ENCODE results near the gene ITPRIPL2. TPM values are rescaled to one million over a fixed set of nuclear protein-coding genes. Genes with fewer than 3 reads are reported as not detected.

Gene ITPRIPL2
- total and polyA plus RNA-seq, 2 of the 13 experiments (the other 11 are each of a cell fraction or from before 2014, with no cell fraction given) = 5.9 to 12.6 TPM

DNA sequence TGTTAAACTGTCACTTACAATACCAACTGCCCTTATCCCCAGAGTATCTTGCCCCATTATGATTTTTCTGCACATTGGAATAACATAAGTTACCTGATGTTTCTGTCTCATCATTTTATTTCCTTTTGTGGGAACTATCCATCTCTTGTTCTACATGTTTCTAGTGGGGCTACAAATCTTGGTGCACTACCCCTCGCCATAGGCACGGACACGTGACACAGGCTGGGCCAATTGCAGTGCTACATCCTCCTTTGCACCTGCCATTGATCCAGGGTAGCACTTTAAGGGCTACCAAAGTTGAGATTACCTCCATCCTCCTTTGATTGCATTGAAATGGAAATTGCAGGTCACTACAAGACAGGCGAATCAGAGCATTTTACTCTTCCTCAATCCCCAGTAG lies 40.1 kb downstream of the ITPRIPL2 start:
- CTCF ChIA-PET (ENCODE audit: low intra/inter-chr PET ratio, low total read pairs) = no interaction called here
- FAIRE-seq = no peak
- TF ChIP-seq MAFK (conservative IDR thresholded peaks at IDR 0.05 in 1 of 2, IDR thresholded peaks at IDR 0.05 in 1 of 2; ENCODE audit: low read length in 2 of 2) (no peak), ZMYM4 (CRISPR knock-in tag; IDR thresholded peaks at IDR 0.05) (peak; percentile 42; the same call in 1 of the 2 replicates), RBAK (CRISPR knock-in tag; IDR thresholded peaks at IDR 0.05) (no peak), EHMT2 (IDR thresholded peaks at IDR 0.05; ENCODE audit: borderline replicate concordance, low read depth, low read length) (peak; percentile 52; the same call in 1 of the 2 replicates), AGO1 (IDR thresholded peaks at IDR 0.05; ENCODE audit: low read depth, low read length, poor library complexity, severe bottlenecking) (no peak), CEBPB (IDR thresholded peaks at IDR 0.05; ENCODE audit: borderline replicate concordance, low read depth, low read length) (no peak), RAD21 (CRISPR knock-in tag; IDR thresholded peaks at IDR 0.05) (no peak), HHEX (CRISPR knock-in tag; IDR thresholded peaks at IDR 0.05) (no peak), ZSCAN22 (CRISPR knock-in tag; IDR thresholded peaks at IDR 0.05) (no peak), NFYC (CRISPR knock-in tag; IDR thresholded peaks at IDR 0.05) (peak; percentile 69)
- TF ChIP-seq, protein P1, sequence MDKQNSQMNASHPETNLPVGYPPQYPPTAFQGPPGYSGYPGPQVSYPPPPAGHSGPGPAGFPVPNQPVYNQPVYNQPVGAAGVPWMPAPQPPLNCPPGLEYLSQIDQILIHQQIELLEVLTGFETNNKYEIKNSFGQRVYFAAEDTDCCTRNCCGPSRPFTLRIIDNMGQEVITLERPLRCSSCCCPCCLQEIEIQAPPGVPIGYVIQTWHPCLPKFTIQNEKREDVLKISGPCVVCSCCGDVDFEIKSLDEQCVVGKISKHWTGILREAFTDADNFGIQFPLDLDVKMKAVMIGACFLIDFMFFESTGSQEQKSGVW (CRISPR knock-in tag; IDR thresholded peaks at IDR 0.05; ENCODE audit: borderline replicate concordance) = no peak
- TF ChIP-seq, protein P2, sequence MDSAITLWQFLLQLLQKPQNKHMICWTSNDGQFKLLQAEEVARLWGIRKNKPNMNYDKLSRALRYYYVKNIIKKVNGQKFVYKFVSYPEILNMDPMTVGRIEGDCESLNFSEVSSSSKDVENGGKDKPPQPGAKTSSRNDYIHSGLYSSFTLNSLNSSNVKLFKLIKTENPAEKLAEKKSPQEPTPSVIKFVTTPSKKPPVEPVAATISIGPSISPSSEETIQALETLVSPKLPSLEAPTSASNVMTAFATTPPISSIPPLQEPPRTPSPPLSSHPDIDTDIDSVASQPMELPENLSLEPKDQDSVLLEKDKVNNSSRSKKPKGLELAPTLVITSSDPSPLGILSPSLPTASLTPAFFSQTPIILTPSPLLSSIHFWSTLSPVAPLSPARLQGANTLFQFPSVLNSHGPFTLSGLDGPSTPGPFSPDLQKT (CRISPR knock-in tag; IDR thresholded peaks at IDR 0.05; ENCODE audit: borderline replicate concordance) = no peak
- TF ChIP-seq, protein P3, sequence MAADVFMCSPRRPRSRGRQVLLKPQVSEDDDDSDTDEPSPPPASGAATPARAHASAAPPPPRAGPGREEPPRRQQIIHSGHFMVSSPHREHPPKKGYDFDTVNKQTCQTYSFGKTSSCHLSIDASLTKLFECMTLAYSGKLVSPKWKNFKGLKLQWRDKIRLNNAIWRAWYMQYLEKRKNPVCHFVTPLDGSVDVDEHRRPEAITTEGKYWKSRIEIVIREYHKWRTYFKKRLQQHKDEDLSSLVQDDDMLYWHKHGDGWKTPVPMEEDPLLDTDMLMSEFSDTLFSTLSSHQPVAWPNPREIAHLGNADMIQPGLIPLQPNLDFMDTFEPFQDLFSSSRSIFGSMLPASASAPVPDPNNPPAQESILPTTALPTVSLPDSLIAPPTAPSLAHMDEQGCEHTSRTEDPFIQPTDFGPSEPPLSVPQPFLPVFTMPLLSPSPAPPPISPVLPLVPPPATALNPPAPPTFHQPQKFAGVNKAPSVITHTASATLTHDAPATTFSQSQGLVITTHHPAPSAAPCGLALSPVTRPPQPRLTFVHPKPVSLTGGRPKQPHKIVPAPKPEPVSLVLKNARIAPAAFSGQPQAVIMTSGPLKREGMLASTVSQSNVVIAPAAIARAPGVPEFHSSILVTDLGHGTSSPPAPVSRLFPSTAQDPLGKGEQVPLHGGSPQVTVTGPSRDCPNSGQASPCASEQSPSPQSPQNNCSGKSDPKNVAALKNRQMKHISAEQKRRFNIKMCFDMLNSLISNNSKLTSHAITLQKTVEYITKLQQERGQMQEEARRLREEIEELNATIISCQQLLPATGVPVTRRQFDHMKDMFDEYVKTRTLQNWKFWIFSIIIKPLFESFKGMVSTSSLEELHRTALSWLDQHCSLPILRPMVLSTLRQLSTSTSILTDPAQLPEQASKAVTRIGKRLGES (CRISPR knock-in tag; IDR thresholded peaks at IDR 0.05; ENCODE audit: borderline replicate concordance) = no peak
- TF ChIP-seq, protein P4, sequence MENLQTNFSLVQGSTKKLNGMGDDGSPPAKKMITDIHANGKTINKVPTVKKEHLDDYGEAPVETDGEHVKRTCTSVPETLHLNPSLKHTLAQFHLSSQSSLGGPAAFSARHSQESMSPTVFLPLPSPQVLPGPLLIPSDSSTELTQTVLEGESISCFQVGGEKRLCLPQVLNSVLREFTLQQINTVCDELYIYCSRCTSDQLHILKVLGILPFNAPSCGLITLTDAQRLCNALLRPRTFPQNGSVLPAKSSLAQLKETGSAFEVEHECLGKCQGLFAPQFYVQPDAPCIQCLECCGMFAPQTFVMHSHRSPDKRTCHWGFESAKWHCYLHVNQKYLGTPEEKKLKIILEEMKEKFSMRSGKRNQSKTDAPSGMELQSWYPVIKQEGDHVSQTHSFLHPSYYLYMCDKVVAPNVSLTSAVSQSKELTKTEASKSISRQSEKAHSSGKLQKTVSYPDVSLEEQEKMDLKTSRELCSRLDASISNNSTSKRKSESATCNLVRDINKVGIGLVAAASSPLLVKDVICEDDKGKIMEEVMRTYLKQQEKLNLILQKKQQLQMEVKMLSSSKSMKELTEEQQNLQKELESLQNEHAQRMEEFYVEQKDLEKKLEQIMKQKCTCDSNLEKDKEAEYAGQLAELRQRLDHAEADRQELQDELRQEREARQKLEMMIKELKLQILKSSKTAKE (CRISPR knock-in tag; IDR thresholded peaks at IDR 0.05; ENCODE audit: borderline replicate concordance) = no peak
- TF ChIP-seq, protein P5, sequence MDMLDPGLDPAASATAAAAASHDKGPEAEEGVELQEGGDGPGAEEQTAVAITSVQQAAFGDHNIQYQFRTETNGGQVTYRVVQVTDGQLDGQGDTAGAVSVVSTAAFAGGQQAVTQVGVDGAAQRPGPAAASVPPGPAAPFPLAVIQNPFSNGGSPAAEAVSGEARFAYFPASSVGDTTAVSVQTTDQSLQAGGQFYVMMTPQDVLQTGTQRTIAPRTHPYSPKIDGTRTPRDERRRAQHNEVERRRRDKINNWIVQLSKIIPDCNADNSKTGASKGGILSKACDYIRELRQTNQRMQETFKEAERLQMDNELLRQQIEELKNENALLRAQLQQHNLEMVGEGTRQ (IDR thresholded peaks at IDR 0.05; ENCODE audit: low read depth, low read length) = no peak
- TF ChIP-seq, protein P5 (CRISPR knock-in tag; IDR thresholded peaks at IDR 0.05; ENCODE audit: borderline replicate concordance) = peak; percentile 58; the same call in 1 of the 2 replicates

More for the DNA sequence above, 40.1 kb downstream of the ITPRIPL2 start:
- POLR2A ChIA-PET = no interaction called here
- no peaks in the 10 kb centered on the region for H3K79me2 ChIP-seq (ENCODE audit: insufficient read depth, low read length)
- no peak overlapping the region for H3K4me3 ChIP-seq (replicated peaks in 1 of 3; ENCODE audit: insufficient read depth in 1 of 3, low read depth in 2 of 3, low read length in 3 of 3)
- DNase-seq (ENCODE audit: low spot score) (no peak), ATAC-seq (no peak)
- H3K36me3 ChIP-seq (replicated peaks in 1 of 2; ENCODE audit: control insufficient read depth in 1 of 2, insufficient read depth in 2 of 2, low read length in 2 of 2) = no peaks in the 10 kb centered on the region
- H3K27ac ChIP-seq (ENCODE audit: extremely low read length, insufficient read depth, low read length) = no peak overlapping the region
- in situ Hi-C loops (cut with HindIII; ENCODE audit: extremely low pct_ligation_motif_present, low pct_unique_long_range_greater_than_20kb) = no loop called here
- no peak overlapping the region for H3K4me2 ChIP-seq (ENCODE audit: low read depth, low read length)
- no peaks in the 10 kb centered on the region for H4K20me1 ChIP-seq (ENCODE audit: insufficient read depth, low read length)
- peaks cover 2 to 6% of the 10 kb centered on the region in 2 experiments; a peak in 2 of 5 replicates for H3K27me3 ChIP-seq (ENCODE audit: control insufficient read depth in 1 of 2, insufficient read depth in 2 of 2, low read length in 2 of 2)
- H2AFZ ChIP-seq (ENCODE audit: low read length) = no peak overlapping the region
- 7% methylated on average over 4 of the region's 4 CpGs for whole genome bisulfite sequencing (ENCODE audit: low lambda C conversion rate)
- H3K9me3 ChIP-seq (ENCODE audit: low read length) = no peaks in the 10 kb centered on the region
- no TSS peak for BruUV-seq (replicated peaks)
- no peaks in the 10 kb centered on the region for H3K4me1 ChIP-seq (ENCODE audit: insufficient read depth, low read length)
- H3K9ac ChIP-seq (ENCODE audit: insufficient read depth, low read depth, low read length) = no peak overlapping the region
- intact Hi-C loops (cut with micrococcal nuclease; ENCODE audit: unreplicated experiment) = no loop called here

Data from HepG2 (cell line).